ENCODE results near the gene RAB3GAP2. TPM values are rescaled to one million over a fixed set of nuclear protein-coding genes. Genes with fewer than 3 reads are reported as not detected.

The RAB3GAP2 gene
- total RNA-seq, 4 donors from 2014 or later = 9.4 to 47.6 (median 33.5) TPM

DNA sequence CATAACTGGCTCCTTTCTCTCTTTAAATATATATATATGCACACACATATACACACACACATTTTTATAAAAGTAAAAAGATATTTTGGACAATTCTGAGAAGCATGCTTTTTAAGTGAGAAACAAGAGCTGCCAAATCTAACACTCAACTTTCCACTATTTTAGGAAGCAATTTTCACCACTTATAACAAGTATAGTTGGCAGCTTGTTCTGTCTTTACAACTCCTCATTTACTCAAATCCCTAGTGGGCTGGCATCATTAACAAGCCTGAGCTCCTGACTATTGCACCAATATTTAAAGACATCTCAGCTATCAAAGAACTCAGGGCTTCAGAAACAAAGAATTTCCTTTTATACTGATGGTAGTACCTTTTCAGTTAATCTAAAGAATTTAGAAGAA, 76.6 kb downstream of the RAB3GAP2 start:
- H3K27me3 ChIP-seq = no peaks in the 10 kb centered on the region
- TF ChIP-seq CTCF (IDR thresholded peaks at IDR 0.05) (no peak), POLR2A (IDR thresholded peaks at IDR 0.05) (no peak)
- no peaks in the 10 kb centered on the region for H3K4me1 ChIP-seq
- no peaks in the 10 kb centered on the region for H3K36me3 ChIP-seq
- no peaks in the 10 kb centered on the region for H3K9me3 ChIP-seq
- no peak overlapping the region for H3K4me3 ChIP-seq
- no peak for DNase-seq
- intact Hi-C loops (cut with DNase I; ENCODE audit: low total_unique reads) = no loop called here
- H3K27ac ChIP-seq = no peak overlapping the region

DNA sequence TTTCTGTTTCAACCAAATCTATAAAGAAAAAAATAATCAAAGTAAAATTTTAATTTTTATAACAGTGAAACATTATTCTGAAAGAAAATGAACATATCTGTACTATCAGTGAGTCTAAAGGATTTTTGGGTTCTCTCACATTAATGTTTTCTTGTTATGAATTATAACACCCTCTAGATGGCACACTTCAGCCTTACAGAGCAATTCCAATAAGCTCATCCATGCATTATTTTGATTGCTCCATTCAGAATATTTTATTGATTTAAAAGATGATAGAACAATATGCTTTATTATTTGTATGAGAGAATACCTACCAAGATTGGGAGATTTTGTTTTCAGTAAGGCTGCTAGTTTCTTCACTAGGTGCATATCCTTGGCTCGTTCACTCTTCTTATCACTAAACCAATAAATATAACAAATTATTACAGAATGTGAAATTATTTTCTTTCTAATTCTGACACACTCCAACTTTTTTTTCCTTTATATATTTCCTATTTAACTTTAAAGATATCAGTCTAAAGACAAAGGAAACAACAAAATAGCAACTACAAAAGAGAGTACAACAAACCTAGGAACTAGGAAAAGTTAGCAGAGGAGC, 82.4 kb downstream of the RAB3GAP2 start:
- no peak overlapping the region for H3K4me3 ChIP-seq
- no peaks in the 10 kb centered on the region for H3K4me1 ChIP-seq
- intact Hi-C loops (cut with DNase I; ENCODE audit: low total_unique reads) = no loop called here
- H3K27me3 ChIP-seq = no peaks in the 10 kb centered on the region
- no peak for DNase-seq
- no peaks in the 10 kb centered on the region for H3K36me3 ChIP-seq
- TF ChIP-seq CTCF (IDR thresholded peaks at IDR 0.05) = peak in 3 of 4 experiments; percentile 24 to 40 (median 31)
- no peak for TF ChIP-seq POLR2A (IDR thresholded peaks at IDR 0.05)
- H3K9me3 ChIP-seq = no peaks in the 10 kb centered on the region
- no peak overlapping the region for H3K27ac ChIP-seq

- no peak for TF ChIP-seq POLR2A (IDR thresholded peaks at IDR 0.05)
- TF ChIP-seq CTCF (IDR thresholded peaks at IDR 0.05) = no peak
- intact Hi-C loops (cut with DNase I; ENCODE audit: low total_unique reads) = no loop called here
- Histone ChIP-seq H3K36me3 (no peaks in the 10 kb centered on the region), H3K27me3 (no peaks in the 10 kb centered on the region), H3K4me1 (no peaks in the 10 kb centered on the region), H3K9me3 (no peaks in the 10 kb centered on the region), H3K4me3 (no peak overlapping the region), H3K27ac (no peak overlapping the region)
- no peak for DNase-seq
These were observed 83.7 kb downstream of the RAB3GAP2 start for GRCh38 chr1:220188538-220188937.

GRCh38 chr1:220186752-220187151, 85.5 kb downstream of the RAB3GAP2 start:
- no peaks in the 10 kb centered on the region for H3K36me3 ChIP-seq
- no peak overlapping the region for H3K27ac ChIP-seq
- no peaks in the 10 kb centered on the region for H3K9me3 ChIP-seq
- H3K27me3 ChIP-seq = no peaks in the 10 kb centered on the region
- TF ChIP-seq CTCF (IDR thresholded peaks at IDR 0.05) (no peak), POLR2A (IDR thresholded peaks at IDR 0.05) (no peak)
- intact Hi-C loops (cut with DNase I; ENCODE audit: low total_unique reads) = no loop called here
- no peak overlapping the region for H3K4me3 ChIP-seq
- no peak for DNase-seq
- H3K4me1 ChIP-seq = no peaks in the 10 kb centered on the region

- TF ChIP-seq POLR2A (IDR thresholded peaks at IDR 0.05) = no peak
- TF ChIP-seq CTCF (IDR thresholded peaks at IDR 0.05) = no peak
- H3K27ac ChIP-seq = no peak overlapping the region
- H3K36me3 ChIP-seq = no peaks in the 10 kb centered on the region
- no peak for DNase-seq
- no peak overlapping the region for H3K4me3 ChIP-seq
- H3K4me1 ChIP-seq = no peaks in the 10 kb centered on the region
- intact Hi-C loops (cut with DNase I; ENCODE audit: low total_unique reads) = no loop called here
- H3K9me3 ChIP-seq = no peaks in the 10 kb centered on the region
- H3K27me3 ChIP-seq = no peaks in the 10 kb centered on the region
These were observed 87.7 kb downstream of the RAB3GAP2 start for GRCh38 chr1:220184506-220184905.

All from uterus (tissue), 4 donors.